AML-193 (cell line): Measurements from ENCODE around the gene WDFY4.
A peak's percentile ranks its signal among the peaks of the same experiment; 100 is the strongest.

Experiments
- DNase-seq, 2 experiments: peaks; one replicate each; lab custom pipeline; 2025; lab: John Stamatoyannopoulos, UW

The WDFY4 gene

DNA sequence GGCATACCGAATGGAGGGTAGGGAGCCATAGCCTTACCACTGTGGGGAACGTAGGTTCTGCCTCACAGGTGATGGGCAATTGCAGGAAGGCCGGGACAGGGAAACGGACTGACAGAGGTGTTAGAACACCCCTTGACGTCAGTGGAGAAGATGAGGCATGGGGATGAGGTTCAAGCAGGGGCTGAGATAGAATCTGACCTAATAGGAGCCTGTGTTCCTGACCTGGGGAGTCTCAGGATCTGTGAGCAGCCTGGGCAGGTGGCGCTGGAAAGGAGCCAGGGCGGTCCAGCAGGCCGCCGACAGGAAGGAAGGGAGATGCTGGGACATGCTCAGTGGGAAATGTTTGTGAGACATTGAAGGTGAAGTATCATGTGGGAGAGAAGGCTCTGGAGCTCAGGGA lies 109.4 kb downstream of the WDFY4 start:
- DNase-seq, result no peak

DNA sequence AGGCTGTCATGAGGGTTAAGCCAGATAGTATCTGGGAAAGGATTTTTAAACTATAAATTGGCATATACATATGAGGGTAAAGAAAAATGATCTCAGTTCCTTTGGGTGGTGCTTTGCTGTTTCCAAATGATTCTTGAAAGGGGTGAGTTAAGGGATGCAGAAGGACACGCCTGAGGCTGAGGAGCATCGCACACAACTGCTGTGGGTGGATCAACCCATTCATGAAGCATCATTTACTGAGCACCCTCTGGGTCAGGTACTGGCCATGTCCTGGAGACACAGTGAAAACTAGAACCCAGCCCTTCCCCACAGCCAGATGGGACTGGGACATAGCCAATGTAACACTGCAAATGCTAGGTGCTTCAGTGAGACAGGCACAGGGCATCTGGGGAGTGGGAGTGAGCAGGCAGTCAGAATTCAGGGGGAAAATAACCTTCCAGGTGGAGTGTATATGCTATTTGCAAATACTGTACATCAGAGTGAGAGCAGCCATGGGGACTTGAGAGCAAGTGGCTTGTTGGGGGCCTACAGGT lies 112.1 kb downstream of the WDFY4 start:
- DNase-seq, result no peak

DNA sequence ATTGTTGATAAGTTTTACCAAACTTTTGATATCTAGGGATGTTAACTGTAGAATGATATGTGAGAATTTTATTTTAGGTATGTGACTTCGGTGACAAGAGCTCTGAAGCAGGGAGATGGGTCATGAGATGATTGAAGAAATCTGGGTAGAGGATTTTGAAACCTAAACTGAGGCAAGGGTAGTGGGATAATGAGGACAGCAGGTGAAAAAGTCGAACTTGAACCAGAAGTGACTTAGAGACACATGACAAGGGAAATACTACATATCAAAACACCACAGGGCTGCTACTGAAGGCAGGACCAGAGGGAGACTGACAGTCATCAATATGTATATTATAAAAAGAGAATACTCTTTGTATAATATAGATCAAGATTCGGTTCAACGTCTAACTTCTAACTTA lies 113.2 kb downstream of the WDFY4 start:
- no peak for DNase-seq

DNA sequence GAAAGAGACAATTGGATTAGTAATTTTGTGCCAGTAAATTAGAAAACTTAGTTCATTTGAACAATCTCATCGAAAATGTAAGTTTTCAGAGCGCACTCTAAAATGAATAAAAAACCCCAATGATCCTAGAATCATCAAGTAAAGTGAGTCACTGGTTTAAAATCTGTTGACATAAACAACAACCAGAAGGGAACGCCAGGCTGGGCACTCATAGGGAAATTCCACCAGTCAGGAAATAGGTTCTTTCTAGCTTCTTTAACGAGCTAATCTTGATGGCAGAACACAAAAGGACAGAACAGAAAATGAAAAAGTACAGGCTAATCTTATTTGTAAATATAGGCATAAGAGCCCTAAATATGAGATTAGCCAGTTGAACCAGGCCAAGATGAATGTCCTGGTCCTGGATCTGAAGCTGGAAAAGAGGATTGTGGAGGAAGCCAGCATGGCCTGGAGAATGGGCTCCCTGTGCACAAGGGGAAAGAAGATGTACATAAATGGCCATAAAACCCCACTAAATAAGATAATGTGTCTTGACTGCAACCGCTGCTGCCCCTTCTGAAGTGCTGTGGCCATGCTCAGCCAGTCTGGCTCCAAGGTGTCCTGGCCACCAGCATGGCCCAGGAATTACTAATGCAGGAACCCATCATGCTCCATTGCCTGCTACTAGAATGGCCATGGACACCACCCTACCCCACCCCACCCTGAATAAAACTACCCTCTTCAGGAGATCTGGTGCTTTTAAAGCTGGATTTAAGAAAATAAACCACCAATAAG lies 114.0 kb downstream of the WDFY4 start:
- no peak for DNase-seq

DNA sequence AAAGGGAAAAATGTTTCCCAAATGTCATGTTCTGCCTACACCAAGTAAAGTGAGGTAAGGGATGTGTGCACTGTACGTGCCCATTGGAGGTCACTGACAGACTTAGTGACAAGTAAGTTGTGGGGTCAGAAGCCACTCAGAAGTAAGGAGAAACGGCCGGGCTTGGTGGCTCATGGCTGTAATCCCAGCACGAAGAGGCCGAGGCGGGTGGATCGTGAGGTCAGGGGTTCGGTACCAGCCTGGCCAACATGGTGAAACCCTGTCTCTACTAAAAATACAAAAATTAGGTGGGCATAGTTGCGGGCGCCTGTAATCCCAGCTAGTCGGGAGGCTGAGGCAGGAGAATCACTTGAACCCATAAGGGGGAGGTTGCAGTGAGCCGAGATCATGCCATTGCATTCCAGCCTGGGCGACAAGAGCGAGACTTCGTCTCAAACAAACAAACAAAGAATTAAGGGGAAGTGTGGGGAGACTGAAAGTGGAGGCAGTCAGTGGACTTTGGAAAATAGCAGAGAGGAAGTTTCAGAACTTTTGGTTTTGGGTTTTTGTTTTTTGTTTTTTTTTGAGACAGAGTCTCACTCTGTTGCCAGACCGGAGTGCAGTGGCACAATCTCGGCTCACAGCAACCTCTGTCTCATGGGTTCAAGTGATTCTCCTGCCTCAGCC lies 114.8 kb downstream of the WDFY4 start:
- DNase-seq, result no peak

DNA sequence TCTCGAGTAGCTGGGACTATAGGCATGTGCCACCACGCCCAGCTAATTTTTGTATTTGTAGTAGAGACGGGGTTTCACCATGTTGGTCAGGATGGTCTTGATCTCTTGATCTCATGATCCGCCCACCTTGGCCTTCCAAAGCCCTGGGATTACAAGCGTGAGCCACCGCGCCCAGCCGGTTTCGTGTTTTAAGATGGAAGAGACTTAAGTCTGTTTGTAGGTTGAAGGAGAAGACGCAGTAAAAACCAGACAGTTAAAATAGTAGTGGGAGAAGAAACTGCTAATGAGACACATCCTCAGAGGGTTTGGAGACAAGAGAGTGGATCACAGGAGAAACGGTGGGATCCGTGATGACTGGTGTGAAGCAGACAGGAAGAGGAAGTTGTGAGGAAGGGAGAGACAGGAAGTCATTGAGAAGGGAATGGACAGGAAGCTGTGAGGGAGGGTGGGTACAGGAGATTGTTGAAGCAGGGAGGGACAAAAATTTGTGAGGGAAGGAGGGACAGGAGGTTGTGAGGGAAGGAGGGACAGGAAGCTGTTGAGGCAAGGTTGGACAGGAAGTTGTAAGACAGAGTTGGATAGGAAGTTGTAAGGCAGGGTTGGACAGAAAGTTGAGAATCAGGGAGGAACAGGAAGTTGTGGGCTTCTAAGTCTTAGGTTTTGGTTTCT lies 115.5 kb downstream of the WDFY4 start:
- DNase-seq, result peak; percentile 87

DNA sequence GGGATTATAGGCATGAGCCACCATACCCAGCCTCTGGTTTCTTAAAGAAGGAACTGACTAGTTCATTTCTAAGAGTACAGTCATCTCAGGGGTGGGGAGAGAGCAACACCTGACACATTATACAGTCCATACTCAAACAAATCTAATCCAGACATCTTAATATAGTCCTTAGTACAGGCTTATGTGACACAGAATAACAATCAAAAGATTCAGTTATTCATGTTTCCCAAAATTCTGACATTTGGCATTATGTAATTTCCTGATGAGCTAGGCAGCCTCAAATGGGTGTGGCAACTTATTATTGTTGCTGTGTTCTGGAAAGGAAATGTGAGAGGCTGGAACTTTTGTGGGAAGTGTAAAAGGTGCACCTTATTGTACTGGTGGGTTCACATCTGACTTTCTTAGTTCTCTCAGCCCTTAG lies 116.3 kb downstream of the WDFY4 start:
- no peak for DNase-seq

DNA sequence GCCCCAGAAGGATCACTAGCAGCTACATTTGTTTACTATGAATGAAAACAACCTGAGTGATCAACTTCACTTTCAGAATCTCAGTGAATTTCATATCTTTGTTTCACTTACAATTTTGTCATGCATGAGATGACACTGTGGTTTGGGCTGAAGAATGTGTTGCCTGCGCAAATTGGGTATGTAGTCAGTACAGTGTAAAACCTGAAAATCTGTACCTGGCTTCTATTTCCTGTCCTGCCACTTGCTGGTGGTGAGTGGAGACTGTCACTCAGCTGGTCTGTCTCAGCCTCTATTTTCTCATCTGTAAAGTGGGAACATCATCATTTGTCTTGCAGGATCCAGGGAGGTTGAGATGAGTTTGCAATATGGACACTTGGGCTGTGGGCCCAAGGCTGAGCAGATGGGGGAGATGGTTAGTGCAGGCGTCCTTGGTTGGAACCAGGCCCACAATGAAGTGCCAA lies 118.0 kb downstream of the WDFY4 start:
- no peak for DNase-seq

DNA sequence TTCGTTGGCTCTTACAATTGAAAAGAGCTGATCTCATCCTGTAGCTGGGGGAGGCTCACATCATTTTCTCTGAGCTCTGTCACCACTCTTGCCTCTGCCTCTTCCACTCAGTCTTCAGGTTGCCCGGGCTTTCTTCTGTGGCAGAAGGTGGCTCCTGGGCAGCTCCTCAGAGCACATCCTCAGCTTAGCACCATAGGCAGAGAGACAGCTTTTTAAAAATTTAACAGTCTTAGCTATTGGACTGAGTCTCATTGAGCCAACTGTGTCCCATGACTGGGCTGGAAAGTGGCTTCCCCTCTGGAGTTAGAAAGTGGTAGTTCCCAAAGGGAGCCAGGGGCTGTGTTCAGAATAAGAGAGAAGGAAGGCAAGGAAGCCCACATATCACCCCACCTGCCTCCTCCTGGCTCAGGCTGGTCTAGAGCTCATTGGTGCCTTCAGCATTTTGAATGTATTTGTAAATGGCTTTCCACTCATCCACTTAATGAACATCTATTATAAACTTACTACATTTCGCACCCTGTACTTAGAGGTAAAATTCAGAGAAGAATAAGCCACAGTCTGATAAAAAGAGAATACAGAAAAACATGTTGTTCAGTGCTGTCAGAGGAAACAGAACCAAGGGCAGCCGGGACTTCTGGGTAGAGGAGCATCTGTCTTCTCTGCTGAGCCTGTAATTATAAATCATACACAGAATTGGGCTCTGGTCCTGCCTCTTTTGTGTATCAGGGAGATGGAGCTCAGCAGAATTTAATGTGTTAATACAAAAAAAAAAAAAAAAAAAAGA lies 119.3 kb downstream of the WDFY4 start:
- no peak for DNase-seq

DNA sequence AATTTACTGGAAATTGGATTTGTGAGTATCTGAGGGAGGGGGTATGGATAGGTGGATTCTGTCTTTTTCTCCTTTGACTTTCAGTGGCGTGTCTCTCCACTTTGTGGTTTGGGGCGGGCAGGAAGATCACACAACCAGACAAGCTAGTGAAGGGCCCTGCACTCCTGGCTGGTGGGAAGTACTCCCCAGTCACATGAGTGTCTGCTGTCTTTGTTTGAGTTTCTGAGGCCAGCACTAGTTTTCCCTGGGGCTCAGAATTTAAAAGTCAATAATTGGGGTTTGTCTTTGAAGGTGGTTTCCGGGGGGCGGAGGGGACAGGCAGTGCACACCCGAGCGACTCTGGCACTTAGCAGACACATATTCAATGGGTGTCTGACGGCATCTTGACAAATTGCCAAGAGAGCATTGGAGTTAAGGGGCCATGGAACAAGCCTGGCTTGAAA lies 120.1 kb downstream of the WDFY4 start:
- no peak for DNase-seq

DNA sequence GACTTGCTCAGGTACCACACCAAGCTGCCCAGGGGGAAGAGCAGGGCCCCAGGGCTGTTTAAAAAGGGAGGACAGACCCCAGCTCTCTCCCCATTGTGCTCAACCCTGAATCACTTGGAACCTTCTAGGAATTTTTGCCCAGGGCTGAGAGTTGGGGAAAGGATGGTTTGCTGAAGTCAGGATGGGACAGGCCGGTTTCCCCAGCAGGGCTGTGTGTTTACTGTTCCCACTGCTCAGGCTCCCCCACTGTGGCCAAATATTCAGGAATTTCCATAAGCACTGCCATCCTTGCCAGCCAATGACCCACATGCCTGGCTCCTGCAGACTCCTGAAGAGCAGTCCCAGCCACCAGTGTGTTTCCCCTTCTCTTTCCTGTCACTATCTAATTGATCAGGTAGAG lies 120.7 kb downstream of the WDFY4 start:
- no peak for DNase-seq

DNA sequence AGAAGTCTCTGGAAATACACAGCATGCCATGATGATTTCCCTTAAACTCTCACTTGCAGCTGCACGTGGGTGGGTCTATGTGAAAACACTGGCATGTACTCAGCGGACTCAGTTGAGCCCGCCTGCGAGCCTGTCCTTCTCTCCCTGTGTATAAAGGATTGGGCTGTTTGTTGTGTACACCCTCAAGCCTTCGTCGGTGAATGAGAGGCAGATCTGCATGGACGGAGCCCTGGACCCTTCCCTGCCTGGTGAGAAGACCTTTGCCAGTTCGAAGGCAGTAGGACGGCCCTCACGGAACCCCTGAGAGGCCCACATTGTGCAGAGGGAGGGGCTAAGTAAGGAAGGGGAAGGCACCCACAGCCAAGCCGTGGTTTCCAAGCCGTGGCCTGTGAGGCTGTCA lies 121.2 kb downstream of the WDFY4 start:
- no peak for DNase-seq

DNA sequence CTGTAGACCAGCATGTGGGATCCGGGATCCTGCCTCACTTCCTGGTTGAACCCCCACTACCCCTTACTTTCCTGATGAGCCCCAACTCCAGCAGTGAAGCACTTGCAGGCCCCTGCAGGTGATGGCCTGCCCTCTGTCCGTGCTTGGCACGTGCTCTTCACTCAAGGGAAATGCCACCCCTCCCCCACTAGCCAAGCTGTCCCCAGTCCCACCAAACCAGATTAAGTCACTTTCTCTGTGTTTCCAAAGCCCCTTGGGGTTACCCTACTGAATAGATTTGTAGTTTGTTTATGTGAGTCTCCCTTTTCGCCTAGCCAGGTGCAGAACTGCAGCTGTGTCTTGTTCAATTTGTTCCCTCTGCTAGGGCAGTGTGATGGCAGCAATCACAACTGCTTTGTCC lies 121.7 kb downstream of the WDFY4 start:
- no peak for DNase-seq

DNA sequence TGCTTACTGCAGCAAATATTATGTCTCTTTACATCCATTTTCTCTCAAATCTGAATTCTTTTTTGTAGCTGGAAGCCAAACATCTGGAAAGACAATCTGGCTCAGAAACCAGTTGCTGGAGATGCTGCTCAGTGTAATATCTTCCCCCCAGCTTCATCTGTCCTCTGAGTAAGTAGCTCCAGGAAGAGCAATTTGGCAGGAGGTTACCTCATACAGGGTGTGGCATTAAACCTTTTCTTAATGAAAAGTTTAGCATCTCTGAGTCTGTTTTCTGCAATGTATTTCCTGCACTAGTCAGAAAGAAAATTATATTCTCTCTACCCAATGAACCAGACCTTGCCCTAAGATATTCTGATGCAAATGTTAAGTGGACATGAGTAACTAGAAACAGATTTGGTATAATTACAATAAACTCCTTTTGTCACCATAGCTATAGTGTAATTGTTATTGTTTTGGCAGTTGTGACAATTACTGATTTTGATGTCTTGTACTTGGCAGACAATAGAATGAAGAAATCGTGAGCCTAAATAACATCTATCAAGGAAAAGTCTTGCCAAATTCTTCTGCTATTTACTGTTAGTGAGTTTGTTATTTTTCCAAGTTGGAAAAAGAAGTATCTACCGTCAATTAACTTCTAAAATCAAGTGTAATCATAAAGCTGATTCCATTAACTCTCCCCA lies 123.3 kb downstream of the WDFY4 start:
- DNase-seq, result no peak

DNA sequence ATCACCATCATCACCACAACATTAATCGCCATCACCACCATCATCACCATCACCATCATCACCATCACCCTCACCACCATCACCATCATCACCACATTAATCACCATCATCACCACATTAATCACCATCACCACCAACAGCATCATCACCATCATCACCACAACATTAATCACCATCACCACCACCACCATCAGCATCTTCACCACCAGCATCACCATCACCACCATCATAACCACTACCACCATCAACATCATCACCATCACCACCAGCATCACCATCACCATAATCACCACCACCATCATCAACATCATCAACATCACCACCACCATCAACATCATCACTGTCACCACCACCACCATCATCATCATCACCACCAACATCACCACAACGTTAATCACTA lies 124.6 kb downstream of the WDFY4 start:
- no peak for DNase-seq

DNA sequence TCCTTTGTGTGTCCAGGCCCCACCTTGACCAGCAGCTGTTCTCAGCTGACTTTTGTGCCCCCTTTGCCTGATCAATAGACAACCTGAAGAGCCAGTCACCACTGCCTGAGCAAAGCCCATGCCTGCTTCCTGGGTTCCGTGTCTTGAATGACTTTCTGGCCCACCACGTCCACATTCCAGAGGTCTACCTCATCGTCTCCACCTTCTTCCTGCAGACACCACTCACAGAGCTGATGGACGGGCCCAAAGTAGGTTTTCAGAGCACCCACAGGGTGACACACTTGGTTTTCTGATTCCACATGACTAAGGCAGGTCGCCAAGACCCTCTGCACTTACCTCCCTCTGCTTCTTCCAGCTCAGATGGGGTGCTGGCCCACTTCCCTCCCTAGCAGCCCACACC lies 126.8 kb downstream of the WDFY4 start:
- no peak for DNase-seq

DNA sequence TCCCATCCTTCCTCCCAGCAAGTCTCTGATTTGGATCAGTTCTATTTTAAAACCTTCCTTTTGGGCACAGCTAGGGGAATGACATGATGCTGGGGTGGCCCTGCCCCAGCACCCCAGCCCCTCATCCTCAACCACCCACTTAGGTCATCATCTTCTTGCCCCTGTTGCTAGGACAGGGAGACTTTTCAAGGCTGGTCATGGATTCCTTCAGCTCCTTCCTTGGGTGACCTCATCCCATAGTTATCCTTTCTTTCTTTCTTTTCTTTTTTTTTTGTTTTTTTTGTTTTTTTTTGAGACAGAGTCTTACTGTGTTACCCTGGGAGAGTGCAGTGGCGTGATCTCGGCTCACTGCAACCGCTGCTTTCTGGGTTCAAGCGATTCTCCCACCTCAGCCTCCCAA lies 127.2 kb downstream of the WDFY4 start:
- no peak for DNase-seq

DNA sequence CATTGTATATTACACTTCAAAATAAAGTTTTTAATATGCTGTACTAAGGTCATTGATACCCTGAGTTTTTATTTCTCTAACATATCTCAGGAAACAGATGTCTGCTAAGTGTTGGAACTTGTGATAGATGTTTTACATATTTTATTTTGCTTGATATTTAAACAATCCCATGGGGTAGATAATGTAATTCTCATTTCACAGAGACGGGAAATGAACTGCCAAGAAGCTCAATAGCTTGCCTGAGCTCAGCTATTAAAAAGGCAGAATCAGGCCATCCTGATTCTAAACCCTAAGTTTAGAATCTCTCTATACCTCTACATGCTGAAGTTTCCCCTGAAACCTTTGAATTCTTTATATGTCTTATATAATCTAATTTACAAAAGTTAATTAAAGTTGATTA lies 128.6 kb downstream of the WDFY4 start:
- no peak for DNase-seq

DNA sequence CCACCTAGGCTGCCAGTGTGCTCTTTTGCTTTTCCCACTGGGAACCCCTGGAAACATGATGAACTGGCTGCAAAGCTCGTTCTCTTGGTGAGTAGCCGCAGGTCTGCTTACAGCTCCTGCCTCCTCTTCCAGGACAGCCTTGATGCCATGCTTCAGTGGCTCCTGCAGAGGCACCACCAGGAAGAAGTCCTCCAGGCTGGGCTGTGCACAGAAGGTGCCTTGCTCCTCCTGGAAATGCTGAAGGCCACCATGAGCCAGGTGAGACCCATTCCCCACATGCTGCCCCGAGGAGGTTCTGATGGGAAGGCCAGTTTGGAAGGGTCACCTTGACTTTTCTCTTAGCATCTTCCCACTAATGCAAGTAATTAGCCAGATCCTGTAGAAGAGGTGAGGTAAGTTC lies 129.2 kb downstream of the WDFY4 start:
- DNase-seq, result no peak

DNA sequence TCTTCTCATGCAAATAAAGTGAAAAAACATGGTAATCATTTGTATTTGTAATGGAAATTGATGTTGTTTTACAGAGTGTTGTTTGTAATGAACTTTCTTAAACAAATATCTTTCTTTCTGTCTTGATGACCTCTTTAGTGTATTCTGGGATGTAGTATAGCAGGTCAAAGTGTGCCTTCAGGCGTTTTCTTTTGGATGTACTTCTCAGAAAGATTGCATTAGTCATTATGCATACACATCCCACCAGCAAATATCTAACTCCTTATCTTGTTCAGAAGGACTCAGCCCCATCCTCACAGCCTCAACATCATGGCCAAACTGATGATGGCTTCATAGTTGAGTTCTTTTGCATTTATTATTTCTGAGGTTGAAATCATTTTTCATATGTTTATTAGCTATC lies 130.3 kb downstream of the WDFY4 start:
- no peak for DNase-seq

DNA sequence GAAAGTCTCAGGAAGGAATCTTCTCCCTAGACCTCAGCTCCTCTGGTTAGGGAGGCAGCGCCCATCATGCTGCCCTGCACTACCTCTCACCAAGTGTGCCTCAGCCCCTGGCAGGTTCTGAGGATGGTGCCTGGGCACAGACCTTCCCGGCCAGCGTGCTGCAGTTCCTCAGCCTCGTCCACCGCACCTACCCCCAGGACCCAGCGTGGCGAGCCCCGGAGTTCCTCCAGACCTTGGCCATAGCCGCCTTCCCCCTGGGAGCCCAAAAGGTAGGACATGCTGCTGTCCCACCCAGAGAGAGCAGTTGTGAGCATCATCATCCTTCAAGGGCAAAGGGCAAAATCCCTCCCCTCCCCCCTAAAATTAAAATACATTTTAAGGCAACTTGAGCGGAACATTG lies 132.5 kb downstream of the WDFY4 start:
- no peak for DNase-seq
